NCI-H510A treated with DMSO at 0.1 percent for 48 hours (cell line): ENCODE results near the gene PRDM16.

Source experiments
- DNase-seq: peaks from one replicate; lab custom pipeline; 2025; lab: John Stamatoyannopoulos, UW

PRDM16 gene

GRCh38 chr1:3475839-3476573 lies 407.0 kb downstream of the PRDM16 start:
- DNase-seq: no peak

GRCh38 chr1:3476666-3477065 lies 407.7 kb downstream of the PRDM16 start:
- no peak for DNase-seq

DNA sequence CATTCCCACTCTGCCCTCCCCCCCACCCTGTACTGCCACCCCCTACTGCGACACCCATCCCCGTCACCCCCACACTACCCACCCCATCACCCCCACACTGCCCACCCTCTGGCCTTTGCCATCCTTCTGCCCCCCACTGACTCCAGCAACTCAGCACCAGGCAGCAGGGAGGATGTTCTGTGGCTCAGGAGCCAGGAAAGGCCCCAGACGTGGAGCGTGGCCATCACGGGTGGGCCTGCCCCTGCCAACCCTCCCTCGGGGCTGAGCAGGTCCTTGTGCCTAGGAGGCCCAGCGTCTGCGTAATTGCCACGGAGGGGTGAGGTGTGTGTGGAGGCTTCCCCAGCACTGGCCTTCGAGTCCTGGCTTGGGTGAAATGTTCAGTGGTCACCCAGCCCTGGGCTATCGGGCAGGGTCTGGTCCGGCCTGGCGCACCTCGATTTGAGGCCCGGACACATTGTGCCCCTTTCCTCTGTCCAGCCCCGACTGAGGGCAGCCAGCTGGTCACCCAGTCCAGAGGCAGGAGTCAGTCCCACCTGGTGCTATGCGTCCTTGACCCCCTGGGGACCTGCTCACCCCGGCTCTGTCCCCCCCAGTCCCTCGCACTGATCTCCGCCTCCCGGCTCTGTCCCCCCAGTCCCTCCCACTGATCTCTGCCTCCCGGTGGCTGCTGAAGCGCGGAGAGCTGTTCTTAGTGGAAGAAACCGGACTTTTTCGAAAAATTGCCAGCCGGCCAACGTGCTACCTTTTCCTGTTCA lies 408.4 kb downstream of the PRDM16 start:
- no peak for DNase-seq

- no peak for DNase-seq
These were observed 409.2 kb downstream of the PRDM16 start for GRCh38 chr1:3478187-3478586.

GRCh38 chr1:3479511-3480368 lies 410.7 kb downstream of the PRDM16 start:
- no peak for DNase-seq

DNA sequence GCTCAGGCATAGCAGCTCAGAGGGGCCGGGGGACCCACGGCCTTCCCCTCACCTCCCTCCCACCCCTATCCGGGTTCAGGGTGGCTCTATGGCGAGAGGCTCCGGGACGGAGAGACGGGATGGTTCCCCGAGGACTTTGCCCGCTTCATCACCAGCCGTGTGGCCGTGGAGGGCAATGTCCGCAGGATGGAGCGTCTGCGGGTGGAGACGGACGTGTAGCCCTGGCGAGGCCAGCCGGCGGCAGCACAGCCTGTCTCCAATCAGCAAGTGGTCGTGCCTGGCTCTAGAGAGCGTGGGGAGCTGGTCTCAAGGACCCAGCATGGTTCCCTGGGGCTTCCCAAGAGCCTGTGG lies 411.3 kb downstream of the PRDM16 start:
- no peak for DNase-seq

DNA sequence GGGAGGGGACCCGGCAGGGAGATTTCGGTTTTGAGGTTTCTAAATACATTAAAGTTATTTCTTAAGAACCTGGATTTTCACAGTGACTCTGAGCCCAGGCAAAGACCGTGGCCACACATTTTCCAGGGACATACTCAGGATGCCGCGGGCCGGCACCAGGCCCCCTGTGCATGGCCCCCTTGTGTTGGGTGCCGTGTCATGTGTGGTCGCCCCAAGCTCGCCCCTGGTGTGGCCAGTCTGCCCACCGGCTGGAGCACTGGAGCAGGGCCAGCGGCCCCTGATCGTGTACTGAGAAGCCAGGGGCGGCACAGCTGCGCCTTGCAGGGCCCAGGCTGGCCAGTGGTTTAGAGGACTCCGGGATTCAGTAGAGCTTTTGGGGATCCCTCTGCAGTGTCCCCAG lies 412.0 kb downstream of the PRDM16 start:
- no peak for DNase-seq

- DNase-seq: no peak
These were observed 412.9 kb downstream of the PRDM16 start for GRCh38 chr1:3481836-3482375.

DNA sequence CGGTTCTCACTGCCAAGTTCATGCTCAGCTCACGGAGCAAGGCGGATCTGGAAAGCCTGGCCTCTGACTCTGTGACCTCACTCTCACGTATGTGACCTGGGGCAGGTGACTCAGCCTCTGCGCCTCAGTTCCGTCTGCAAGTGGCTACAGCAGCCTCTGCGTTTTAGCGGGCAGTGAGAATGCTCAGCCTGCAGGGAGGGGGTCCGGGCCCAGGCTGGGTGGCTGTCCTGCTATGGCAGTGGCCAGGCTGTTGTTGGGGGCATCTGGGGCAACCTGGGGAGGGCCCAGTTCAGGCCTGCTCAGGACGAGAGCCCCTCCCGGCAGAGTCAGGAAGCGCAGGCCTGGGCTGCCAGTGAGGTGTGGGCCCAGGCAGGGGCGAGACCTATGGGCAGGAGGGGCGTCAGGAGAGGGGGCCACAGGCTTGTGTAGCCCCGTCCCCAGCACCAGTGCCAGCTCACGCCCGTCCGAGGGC lies 413.4 kb downstream of the PRDM16 start:
- no peak for DNase-seq

DNA sequence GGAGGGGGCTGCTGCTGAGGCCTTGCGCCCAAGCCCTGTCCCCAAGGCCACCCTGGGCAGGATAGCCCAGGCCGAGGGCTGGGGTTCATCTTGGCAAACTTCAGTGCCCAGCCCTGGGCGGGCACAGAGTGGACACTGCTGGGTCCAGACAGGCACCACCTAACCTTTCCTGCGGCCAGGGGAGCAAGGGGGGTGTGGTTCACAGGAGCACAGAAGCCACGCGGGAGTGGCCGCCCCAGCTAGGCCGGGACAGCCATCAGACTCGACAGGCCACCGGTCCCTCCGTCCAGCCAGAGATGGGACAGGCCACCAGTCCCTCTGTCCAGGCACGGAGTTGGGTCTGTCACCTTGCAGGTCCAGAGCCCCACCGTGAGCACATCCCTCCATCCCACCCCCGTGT lies 414.4 kb downstream of the PRDM16 start:
- DNase-seq: no peak

- peak; percentile 1 for DNase-seq
These were observed 414.9 kb downstream of the PRDM16 start for GRCh38 chr1:3483801-3484444.

GRCh38 chr1:3485016-3485415 lies 416.0 kb downstream of the PRDM16 start:
- no peak for DNase-seq
